Ecto neural progenitor cell (in vitro differentiated cells): ENCODE results near the gene PROK1.

ENCODE experiments used
- DNase-seq: peaks from one replicate; pipeline ENCODE4 v3.0.0-alpha.2; 2018; ENCODE audit warnings: low spot score

The PROK1 gene

GRCh38 chr1:110488867-110489266 is 37.9 kb downstream of the PROK1 start:
- no peak for DNase-seq

- no peak for DNase-seq
Measured at GRCh38 chr1:110489406-110489805, 38.5 kb downstream of the PROK1 start.

GRCh38 chr1:110489973-110490542 is 39.1 kb downstream of the PROK1 start:
- DNase-seq, result no peak

GRCh38 chr1:110490791-110491451 is 40.0 kb downstream of the PROK1 start:
- no peak for DNase-seq

- no peak for DNase-seq
Measured at GRCh38 chr1:110492573-110492972, 41.6 kb downstream of the PROK1 start.

- no peak for DNase-seq
Measured at GRCh38 chr1:110493059-110493699, 42.2 kb downstream of the PROK1 start.

GRCh38 chr1:110494036-110494435 is 43.1 kb downstream of the PROK1 start:
- DNase-seq, result no peak

- no peak for DNase-seq
Measured at GRCh38 chr1:110494522-110495406, 43.8 kb downstream of the PROK1 start.

- DNase-seq, result peak; percentile 86
Measured at GRCh38 chr1:110495926-110496600, 45.1 kb downstream of the PROK1 start.

GRCh38 chr1:110498270-110498669 is 47.3 kb downstream of the PROK1 start:
- no peak for DNase-seq

GRCh38 chr1:110501488-110502132 is 50.7 kb downstream of the PROK1 start:
- no peak for DNase-seq

- DNase-seq, result no peak
Measured at GRCh38 chr1:110502402-110503151, 51.6 kb downstream of the PROK1 start.

GRCh38 chr1:110503471-110503870 is 52.5 kb downstream of the PROK1 start:
- DNase-seq, result no peak

- no peak for DNase-seq
Measured at GRCh38 chr1:110504226-110504625, 53.3 kb downstream of the PROK1 start.

- no peak for DNase-seq
Measured at GRCh38 chr1:110505596-110505995, 54.6 kb downstream of the PROK1 start.

- no peak for DNase-seq
Measured at GRCh38 chr1:110506541-110506940, 55.6 kb downstream of the PROK1 start.
